GM12891 (cell line): ENCODE data around the gene GPR153.

Experiments
- PAX5 ChIP-seq: IDR thresholded peaks from 2 replicates; pipeline ENCODE4 v1.6.1; 2011; ENCODE audit warnings: low read length, moderate library complexity, mild to moderate bottlenecking; ENCODE audit not compliant: insufficient read depth, severe bottlenecking
- POLR2A ChIP-seq: IDR thresholded peaks from 2 replicates; pipeline ENCODE4 v1.6.1; 2011; ENCODE audit warnings: low read depth, low read length, control low read depth
- POLR2AphosphoS5 ChIP-seq: IDR thresholded peaks from 2 replicates; pipeline ENCODE4 v1.6.1; 2011; ENCODE audit warnings: low read depth, low read length, control low read depth
- POU2F2 ChIP-seq: IDR thresholded peaks from 2 replicates; pipeline ENCODE4 v1.6.1; 2011; ENCODE audit warnings: low read depth, mild to moderate bottlenecking, control low read depth, low read length, moderate library complexity
- SPI1 ChIP-seq: IDR thresholded peaks from 2 replicates; pipeline ENCODE4 v1.6.1; 2011; ENCODE audit warnings: low read depth, low read length, control low read depth
- TAF1 ChIP-seq: IDR thresholded peaks from 2 replicates; pipeline ENCODE4 v1.6.1; 2011; ENCODE audit warnings: low read depth, low read length, control low read depth

- TF ChIP-seq POLR2A (no peak), POLR2AphosphoS5 (no peak), TAF1 (no peak), POU2F2 (no peak), PAX5 (no peak), SPI1 (no peak)
Measured at GRCh38 chr1:6198646-6199297, 62.1 kb downstream of the GPR153 start.
